Keratinocyte (primary cell): Measurements from ENCODE around the gene DENND1A. TPM values are rescaled to one million over a fixed set of nuclear protein-coding genes. Genes with fewer than 3 reads are reported as not detected.

Experiments used
- DNase-seq: peaks from one replicate; pipeline ENCODE4 v3.0.0-alpha.2; 2011; ENCODE audit warnings: low read depth, missing footprints, low spot score
- FAIRE-seq: peaks from 2 replicates; lab custom pipeline; 2011; peaks lifted over from hg19 to GRCh38; lab: Jason Lieb, UNC
- H2AFZ ChIP-seq: 2 replicates; pipeline ENCODE4 v1.6.0; 2012; ENCODE audit warnings: low read length, control low read depth, inconsistent platforms; ENCODE audit not compliant: control insufficient read depth
- H3K27ac ChIP-seq: 2 replicates; pipeline ENCODE4 v1.5.1; 2011; ENCODE audit warnings: low read length; ENCODE audit not compliant: control insufficient read depth, insufficient read depth
- H3K27me3 ChIP-seq: 3 replicates; pipeline ENCODE4 v1.6.0; 2011; ENCODE audit warnings: low read length; ENCODE audit not compliant: control insufficient read depth, insufficient read depth; ENCODE audit errors: extremely low read depth
- H3K36me3 ChIP-seq, 2 experiments: 2 replicates in 1 of 2; 3 replicates in 1 of 2; pipeline ENCODE4 v1.5.1; 2011; ENCODE audit warnings: low read length in 2 of 2, mild to moderate bottlenecking in 1 of 2; ENCODE audit not compliant: control insufficient read depth in 2 of 2, insufficient read depth in 2 of 2; ENCODE audit errors: extremely low read depth in 1 of 2
- H3K4me1 ChIP-seq: 3 replicates; pipeline ENCODE4 v1.5.1; 2011; ENCODE audit warnings: low read length; ENCODE audit not compliant: control insufficient read depth, insufficient read depth; ENCODE audit errors: extremely low read depth
- H3K4me2 ChIP-seq: 3 replicates; pipeline ENCODE4 v1.6.0; 2011; ENCODE audit warnings: low read depth, low read length; ENCODE audit not compliant: control insufficient read depth, insufficient read depth; ENCODE audit errors: extremely low read depth
- H3K4me3 ChIP-seq, 3 experiments: fragments of 200-600 bp in 1 of 3; sonication (generic) in 1 of 3; 2 replicates in 2 of 3; 3 replicates in 1 of 3; pipeline ENCODE4 v1.5.1; 2011 to 2016; ENCODE audit warnings: low read length in 3 of 3, mild to moderate bottlenecking in 3 of 3, control low read depth in 2 of 3, inconsistent platforms in 1 of 3, low read depth in 1 of 3, mixed read lengths in 1 of 3, mixed run types in 1 of 3, moderate library complexity in 1 of 3; ENCODE audit not compliant: control insufficient read depth in 2 of 3, insufficient read depth in 2 of 3; ENCODE audit errors: extremely low read depth in 1 of 3
- H3K79me2 ChIP-seq: 2 replicates; pipeline ENCODE4 v1.6.0; 2012; ENCODE audit warnings: low read length; ENCODE audit not compliant: control insufficient read depth, insufficient read depth
- H3K9ac ChIP-seq: 3 replicates; pipeline ENCODE4 v1.6.0; 2011; ENCODE audit warnings: low read length; ENCODE audit not compliant: control insufficient read depth, insufficient read depth; ENCODE audit errors: extremely low read depth
- H3K9me1 ChIP-seq: 3 replicates; pipeline ENCODE4 v1.6.0; 2011; ENCODE audit warnings: low read length; ENCODE audit not compliant: control insufficient read depth, insufficient read depth; ENCODE audit errors: extremely low read depth
- H3K9me3 ChIP-seq: 2 replicates; pipeline ENCODE4 v1.5.1; 2012; ENCODE audit warnings: low read depth, low read length; ENCODE audit not compliant: control insufficient read depth
- H4K20me1 ChIP-seq: 3 replicates; pipeline ENCODE4 v1.6.0; 2011; ENCODE audit warnings: low read length; ENCODE audit not compliant: control insufficient read depth, insufficient read depth; ENCODE audit errors: extremely low read depth
- EZH2 ChIP-seq: IDR thresholded peaks from one replicate; pipeline ENCODE4 v1.6.1; 2012; ENCODE audit warnings: inconsistent platforms, mild to moderate bottlenecking, low read length, moderate library complexity
- dilution Hi-C: fragments of 300-500 bp; cut with MboI; formaldehyde crosslinking; loops from one replicate; pipeline ENCODE4 v1.7.0; 2020; ENCODE audit warnings: low sequenced_read_pairs; ENCODE audit not compliant: extremely low pct_ligation_motif_present
- polyA plus RNA-seq, 5 experiments: library from polyadenylated mRNA; depleted of rRNA in 3 of 5; stranded (reverse) in 3 of 5; stranded (forward) in 1 of 5; unstranded in 1 of 5; fragments of >200 nt; gene quantifications; 1 replicate in 1 of 5; 2 replicates in 3 of 5; 3 replicates in 1 of 5; pipeline versions ENCODE4 v1.2.1 to v1.2.3, GENCODE V29; 2011 to 2012; ENCODE audit warnings: missing spikeins in 2 of 5, low read depth in 1 of 5, low replicate concordance in 1 of 5
- TF ChIP-seq, protein P1 (sequence below), 3 experiments: IDR thresholded peaks in 1 of 3; conservative IDR thresholded peaks in 1 of 3; optimal IDR thresholded peaks in 1 of 3; 2 replicates in 2 of 3; 3 replicates in 1 of 3; pipeline versions ENCODE3 to v1.5.1; 2011; ENCODE audit warnings: low read length in 3 of 3, mild to moderate bottlenecking in 3 of 3, moderate library complexity in 2 of 3, control low read depth in 1 of 3, inconsistent platforms in 1 of 3; ENCODE audit not compliant: insufficient read depth in 2 of 3; ENCODE audit errors: extremely low read depth in 1 of 3

DENND1A gene
- polyA plus RNA-seq, 1 donor (not counting 4 experiments of a cell fraction or from before 2014, with no cell fraction given) = 13.0 TPM

GRCh38 chr9:123823194-123823947, 106.6 kb downstream of the DENND1A start:
- Histone ChIP-seq H3K9me1 (no peaks in the 10 kb centered on the region), H3K27me3 (no peaks in the 10 kb centered on the region), H3K79me2 (no peaks in the 10 kb centered on the region), H2AFZ (no peak overlapping the region), H3K4me1 (no peaks in the 10 kb centered on the region), H3K9me3 (no peaks in the 10 kb centered on the region), H4K20me1 (no peaks in the 10 kb centered on the region), H3K4me3 (no peak overlapping the region), H3K36me3 (no peaks in the 10 kb centered on the region), H3K27ac (no peak overlapping the region), H3K4me2 (no peak overlapping the region), H3K9ac (no peak overlapping the region)
- TF ChIP-seq EZH2 = no peak
- TF ChIP-seq, protein P1, sequence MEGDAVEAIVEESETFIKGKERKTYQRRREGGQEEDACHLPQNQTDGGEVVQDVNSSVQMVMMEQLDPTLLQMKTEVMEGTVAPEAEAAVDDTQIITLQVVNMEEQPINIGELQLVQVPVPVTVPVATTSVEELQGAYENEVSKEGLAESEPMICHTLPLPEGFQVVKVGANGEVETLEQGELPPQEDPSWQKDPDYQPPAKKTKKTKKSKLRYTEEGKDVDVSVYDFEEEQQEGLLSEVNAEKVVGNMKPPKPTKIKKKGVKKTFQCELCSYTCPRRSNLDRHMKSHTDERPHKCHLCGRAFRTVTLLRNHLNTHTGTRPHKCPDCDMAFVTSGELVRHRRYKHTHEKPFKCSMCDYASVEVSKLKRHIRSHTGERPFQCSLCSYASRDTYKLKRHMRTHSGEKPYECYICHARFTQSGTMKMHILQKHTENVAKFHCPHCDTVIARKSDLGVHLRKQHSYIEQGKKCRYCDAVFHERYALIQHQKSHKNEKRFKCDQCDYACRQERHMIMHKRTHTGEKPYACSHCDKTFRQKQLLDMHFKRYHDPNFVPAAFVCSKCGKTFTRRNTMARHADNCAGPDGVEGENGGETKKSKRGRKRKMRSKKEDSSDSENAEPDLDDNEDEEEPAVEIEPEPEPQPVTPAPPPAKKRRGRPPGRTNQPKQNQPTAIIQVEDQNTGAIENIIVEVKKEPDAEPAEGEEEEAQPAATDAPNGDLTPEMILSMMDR (optimal IDR thresholded peaks at IDR 0.05 in 1 of 3, IDR thresholded peaks at IDR 0.05 in 1 of 3, conservative IDR thresholded peaks at IDR 0.05 in 1 of 3; ENCODE audit: extremely low read depth in 1 of 3, insufficient read depth in 2 of 3, low read length in 3 of 3) = no peak
- no peak for DNase-seq
- no peak for FAIRE-seq
- dilution Hi-C loops = no loop called here

- H3K9me1 ChIP-seq = no peaks in the 10 kb centered on the region
- no peaks in the 10 kb centered on the region for H3K36me3 ChIP-seq
- no peak overlapping the region for H3K27ac ChIP-seq
- H3K9ac ChIP-seq = no peak overlapping the region
- no peak for FAIRE-seq
- H3K4me1 ChIP-seq = no peaks in the 10 kb centered on the region
- H3K9me3 ChIP-seq = no peaks in the 10 kb centered on the region
- no peaks in the 10 kb centered on the region for H4K20me1 ChIP-seq
- H2AFZ ChIP-seq = no peak overlapping the region
- H3K4me3 ChIP-seq = no peak overlapping the region
- dilution Hi-C loops = no loop called here
- no peak for DNase-seq
- no peaks in the 10 kb centered on the region for H3K79me2 ChIP-seq
- no peaks in the 10 kb centered on the region for H3K27me3 ChIP-seq
- no peak overlapping the region for H3K4me2 ChIP-seq
- no peak for TF ChIP-seq EZH2
- TF ChIP-seq, protein P1 (optimal IDR thresholded peaks at IDR 0.05 in 1 of 3, IDR thresholded peaks at IDR 0.05 in 1 of 3, conservative IDR thresholded peaks at IDR 0.05 in 1 of 3; ENCODE audit: extremely low read depth in 1 of 3, insufficient read depth in 2 of 3, low read length in 3 of 3) = no peak
These were observed 108.3 kb downstream of the DENND1A start for GRCh38 chr9:123821619-123822018.
